ENCODE data around the gene TCAF1. TPM values are rescaled to one million over a fixed set of nuclear protein-coding genes. Genes with fewer than 3 reads are reported as not detected.
"Not testable (repeated sequence)": the region's sequence is repeated elsewhere in the genome, so short reads cannot be mapped to it uniquely, and the experiment has no call there.

TCAF1 gene
- total RNA-seq, 4 donors from 2014 or later = 8.6 to 38.6 (median 33.1) TPM

DNA sequence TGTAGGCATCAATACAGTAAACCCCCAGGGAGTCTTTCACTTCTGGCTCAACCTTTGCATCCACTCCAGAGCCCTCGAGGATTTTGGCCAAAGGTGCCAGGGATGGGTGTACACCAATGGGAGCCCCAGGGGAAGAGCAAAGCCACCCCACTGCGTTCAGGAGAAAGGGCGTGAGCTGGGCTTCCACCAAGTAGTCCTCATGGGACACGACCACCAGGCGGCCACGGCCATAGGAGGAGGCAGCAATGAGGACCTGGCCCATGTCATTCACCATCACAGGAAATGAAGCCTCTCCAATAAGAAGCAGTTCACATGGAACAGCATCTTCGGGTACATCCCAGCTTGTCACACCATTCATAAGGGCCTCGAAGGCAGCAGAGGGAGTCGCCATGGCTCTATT is 25.8 kb downstream of the TCAF1 start:
- no peaks in the 10 kb centered on the region for H3K9me3 ChIP-seq
- intact Hi-C loops (cut with DNase I; ENCODE audit: low total_unique reads) (no loop called here), in situ Hi-C loops (cut with MboI; ENCODE audit: low pct_ligation_motif_present in 1 of 4, low pct_unique_long_range_greater_than_20kb in 1 of 4, low sequenced_read_pairs in 3 of 4) (no loop called here)
- no peak overlapping the region for H3K4me3 ChIP-seq
- no peaks in the 10 kb centered on the region for H3K27me3 ChIP-seq
- H3K4me1 ChIP-seq = no peaks in the 10 kb centered on the region
- WGBS, 2 donors (ENCODE audit: low coverage in 1 of 2) = 99 to 100% methylated on average over 2 to 9 of the region's 9 CpGs
- peaks cover 0 to 6% (median 0%) of the 10 kb centered on the region in 4 donors for H3K36me3 ChIP-seq
- TF ChIP-seq POLR2AphosphoS5 (IDR thresholded peaks at IDR 0.05) = no peak
- TF ChIP-seq, protein P1, sequence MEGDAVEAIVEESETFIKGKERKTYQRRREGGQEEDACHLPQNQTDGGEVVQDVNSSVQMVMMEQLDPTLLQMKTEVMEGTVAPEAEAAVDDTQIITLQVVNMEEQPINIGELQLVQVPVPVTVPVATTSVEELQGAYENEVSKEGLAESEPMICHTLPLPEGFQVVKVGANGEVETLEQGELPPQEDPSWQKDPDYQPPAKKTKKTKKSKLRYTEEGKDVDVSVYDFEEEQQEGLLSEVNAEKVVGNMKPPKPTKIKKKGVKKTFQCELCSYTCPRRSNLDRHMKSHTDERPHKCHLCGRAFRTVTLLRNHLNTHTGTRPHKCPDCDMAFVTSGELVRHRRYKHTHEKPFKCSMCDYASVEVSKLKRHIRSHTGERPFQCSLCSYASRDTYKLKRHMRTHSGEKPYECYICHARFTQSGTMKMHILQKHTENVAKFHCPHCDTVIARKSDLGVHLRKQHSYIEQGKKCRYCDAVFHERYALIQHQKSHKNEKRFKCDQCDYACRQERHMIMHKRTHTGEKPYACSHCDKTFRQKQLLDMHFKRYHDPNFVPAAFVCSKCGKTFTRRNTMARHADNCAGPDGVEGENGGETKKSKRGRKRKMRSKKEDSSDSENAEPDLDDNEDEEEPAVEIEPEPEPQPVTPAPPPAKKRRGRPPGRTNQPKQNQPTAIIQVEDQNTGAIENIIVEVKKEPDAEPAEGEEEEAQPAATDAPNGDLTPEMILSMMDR (IDR thresholded peaks at IDR 0.05) = no peak
- no peak for TF ChIP-seq EP300 (IDR thresholded peaks at IDR 0.05; ENCODE audit: low read depth)
- TF ChIP-seq POLR2A (IDR thresholded peaks at IDR 0.05) = no peak
- no peak for DNase-seq
- H3K27ac ChIP-seq = no peak overlapping the region

DNA sequence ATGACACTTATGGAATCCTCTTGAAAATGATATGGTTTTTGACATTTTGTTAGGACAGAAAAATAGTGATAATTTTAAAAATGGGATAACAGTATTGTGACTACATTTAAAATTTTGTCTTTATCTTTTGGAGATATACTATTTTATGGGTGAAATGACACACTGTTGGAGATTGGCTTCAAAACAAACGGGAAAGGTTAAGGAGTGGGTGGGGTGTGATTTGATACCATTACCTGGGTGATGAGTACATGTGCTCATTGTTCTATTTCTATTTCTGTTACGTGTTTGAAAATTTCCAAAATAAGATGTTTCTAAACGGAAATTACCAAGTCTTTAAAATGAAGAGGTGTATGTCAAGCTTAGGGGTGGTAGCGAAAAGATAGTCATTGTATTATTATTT is 28.7 kb downstream of the TCAF1 start:
- intact Hi-C loops (cut with DNase I; ENCODE audit: low total_unique reads); H3K27ac ChIP-seq; H3K27me3 ChIP-seq; H3K9me3 ChIP-seq; in situ Hi-C loops (cut with MboI; ENCODE audit: low pct_ligation_motif_present in 1 of 4, low pct_unique_long_range_greater_than_20kb in 1 of 4, low sequenced_read_pairs in 3 of 4); H3K4me1 ChIP-seq; H3K4me3 ChIP-seq; H3K36me3 ChIP-seq; DNase-seq: not testable (repeated sequence)
- WGBS, 2 donors (ENCODE audit: low coverage in 1 of 2) = 76 to 86% methylated on average over 3 to 4 of the region's 4 CpGs

DNA sequence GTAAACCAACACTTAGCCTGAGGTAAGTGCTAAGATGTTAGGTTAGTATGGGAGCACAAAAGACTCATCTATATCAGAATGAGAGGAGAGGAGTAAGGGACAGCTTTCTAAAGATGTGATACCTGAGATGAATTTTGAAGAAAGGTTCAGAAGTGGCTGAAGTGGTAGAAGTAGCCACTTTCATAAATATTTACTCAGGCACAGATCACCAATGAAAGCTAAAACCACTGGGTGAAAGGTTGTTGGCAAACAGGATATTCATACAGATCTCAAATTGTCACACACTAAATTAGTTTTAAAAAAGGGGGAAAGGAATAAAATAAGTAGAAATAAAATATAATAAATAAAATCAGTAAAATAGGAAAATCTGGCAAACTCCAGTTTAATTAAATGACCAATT is 30.4 kb downstream of the TCAF1 start:
- H3K4me3 ChIP-seq; H3K9me3 ChIP-seq; intact Hi-C loops (cut with DNase I; ENCODE audit: low total_unique reads); H3K36me3 ChIP-seq; DNase-seq; H3K4me1 ChIP-seq; H3K27me3 ChIP-seq; H3K27ac ChIP-seq; in situ Hi-C loops (cut with MboI; ENCODE audit: low pct_ligation_motif_present in 1 of 4, low pct_unique_long_range_greater_than_20kb in 1 of 4, low sequenced_read_pairs in 3 of 4): not testable (repeated sequence)

DNA sequence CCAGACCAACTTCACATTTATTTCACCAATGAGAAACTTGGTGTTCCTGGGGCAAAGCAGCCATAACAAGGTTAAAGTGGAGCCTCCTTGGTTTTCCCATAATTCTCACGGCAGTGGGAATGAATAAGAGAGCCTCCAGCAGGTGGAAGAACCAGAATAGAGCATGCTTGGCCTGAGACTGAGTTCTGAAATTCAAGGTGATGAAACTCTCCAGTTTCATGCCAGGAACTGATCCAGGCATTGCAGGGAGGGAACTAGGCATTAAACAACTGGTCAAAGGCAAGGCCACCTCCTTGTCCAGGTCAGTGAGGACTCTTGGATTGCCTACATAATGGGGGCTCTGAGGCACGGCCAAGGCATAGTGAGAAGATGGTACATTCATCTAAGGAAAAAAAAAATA is 44.0 kb downstream of the TCAF1 start:
- H3K27me3 ChIP-seq; H3K9me3 ChIP-seq; H3K27ac ChIP-seq; DNase-seq; H3K4me1 ChIP-seq; H3K36me3 ChIP-seq; H3K4me3 ChIP-seq; in situ Hi-C loops (cut with MboI; ENCODE audit: low pct_ligation_motif_present in 1 of 4, low pct_unique_long_range_greater_than_20kb in 1 of 4, low sequenced_read_pairs in 3 of 4): not testable (repeated sequence)
- intact Hi-C loops (cut with DNase I; ENCODE audit: low total_unique reads) = loop anchor here (10.0 kb wide), 1 partner anchor 1053 kb away; no protein-coding TSS in a partner anchor
- WGBS, 2 donors (ENCODE audit: low coverage in 1 of 2) = no CpG with 5 or more reads among the region's 2 CpGs

DNA sequence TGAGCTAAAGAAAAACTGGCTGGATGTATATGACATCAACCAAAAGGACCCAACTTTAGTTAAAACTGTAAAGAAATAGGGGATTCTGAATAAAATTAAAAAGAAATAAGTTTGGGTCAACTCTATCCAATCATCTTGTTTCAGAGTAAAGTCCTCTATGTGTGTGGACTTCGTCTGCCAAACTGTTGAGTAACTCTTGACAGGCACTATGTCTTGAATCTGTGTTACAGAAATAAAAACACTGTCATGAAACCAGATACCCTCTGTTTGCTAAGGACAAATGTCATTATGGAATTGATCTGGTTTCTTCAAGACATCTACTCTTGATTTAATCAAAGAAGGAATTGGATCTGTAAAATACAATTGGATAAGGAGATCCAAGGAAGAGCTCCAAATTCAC is 46.5 kb downstream of the TCAF1 start:
- H3K27me3 ChIP-seq = not testable (repeated sequence)

DNA sequence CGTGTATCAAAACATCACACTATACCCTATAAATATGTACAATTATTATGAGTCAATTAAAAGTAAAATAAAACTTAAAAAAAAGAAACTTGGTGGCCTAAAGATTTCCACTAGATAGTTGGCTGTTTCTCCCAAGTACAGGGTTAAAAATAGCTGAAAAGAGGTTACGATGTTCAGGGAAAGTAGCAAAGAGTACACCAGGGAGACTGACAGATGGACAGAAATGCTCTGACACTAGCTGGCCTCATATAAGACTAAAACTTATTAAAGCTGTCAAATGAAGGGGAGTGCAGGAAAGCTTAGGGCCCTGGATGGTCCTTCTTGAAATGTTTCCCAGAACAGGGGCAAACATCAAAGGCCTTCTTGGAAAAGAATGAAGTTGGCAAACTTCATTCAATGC is 51.3 kb downstream of the TCAF1 start:
- WGBS, 2 donors (ENCODE audit: low coverage in 1 of 2) = 76 to 87% methylated on average over 2 of the region's 2 CpGs
- Histone ChIP-seq H3K36me3 (peaks cover 0 to 6% (median 2%) of the 10 kb centered on the region in 4 donors), H3K4me1 (no peaks in the 10 kb centered on the region), H3K27ac (no peak overlapping the region), H3K4me3 (no peak overlapping the region), H3K9me3 (peaks cover 0 to 3% of the 10 kb centered on the region in 2 donors), H3K27me3 (no peaks in the 10 kb centered on the region)
- in situ Hi-C loops (cut with MboI; ENCODE audit: low pct_ligation_motif_present in 1 of 4, low pct_unique_long_range_greater_than_20kb in 1 of 4, low sequenced_read_pairs in 3 of 4) (no loop called here), intact Hi-C loops (cut with DNase I; ENCODE audit: low total_unique reads) (loop anchor here (10.0 kb wide), 1 partner anchor 1046 kb away; no protein-coding TSS in a partner anchor)
- TF ChIP-seq POLR2A (IDR thresholded peaks at IDR 0.05) (no peak), EP300 (IDR thresholded peaks at IDR 0.05; ENCODE audit: low read depth) (no peak), POLR2AphosphoS5 (IDR thresholded peaks at IDR 0.05) (no peak)
- TF ChIP-seq, protein P1 (IDR thresholded peaks at IDR 0.05) = no peak
- DNase-seq = no peak

More for the DNA sequence above, 46.5 kb downstream of the TCAF1 start:
- H3K4me1 ChIP-seq; H3K36me3 ChIP-seq; DNase-seq; H3K4me3 ChIP-seq; in situ Hi-C loops (cut with MboI; ENCODE audit: low pct_ligation_motif_present in 1 of 4, low pct_unique_long_range_greater_than_20kb in 1 of 4, low sequenced_read_pairs in 3 of 4); H3K27ac ChIP-seq; H3K9me3 ChIP-seq: not testable (repeated sequence)
- intact Hi-C loops (cut with DNase I; ENCODE audit: low total_unique reads) = loop anchor here (10.0 kb wide), 1 partner anchor 1051 kb away; no protein-coding TSS in a partner anchor
- WGBS, 2 donors (ENCODE audit: low coverage in 1 of 2) = no CpG with 5 or more reads among the region's 1 CpG

All from transverse colon (tissue), 4 donors.